ENCODE measurements around the gene MYO5A.

MYO5A gene

DNA sequence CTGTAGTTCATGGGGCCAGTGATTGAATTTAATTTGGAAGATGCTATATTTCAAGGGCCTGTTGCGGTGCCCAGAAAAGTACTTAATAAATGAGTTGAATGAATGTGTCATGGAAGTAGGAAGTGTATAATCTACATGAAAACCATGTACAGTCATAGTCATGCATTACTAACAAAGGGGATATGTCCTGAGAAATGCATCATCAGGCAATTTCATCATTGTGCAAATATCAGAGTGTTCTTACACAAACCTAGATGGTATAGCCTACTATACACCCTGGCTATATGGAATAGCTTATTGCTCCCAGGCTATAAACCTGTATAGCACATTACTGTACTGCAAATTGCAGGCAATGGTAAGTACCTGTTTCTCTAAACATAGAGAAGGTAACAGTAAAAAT is 222.4 kb downstream of the MYO5A start:
- TF ChIP-seq FOXP2 (optimal IDR thresholded peaks at IDR 0.05; ENCODE audit: borderline replicate concordance, extremely low read depth, extremely low read length, insufficient read depth) (no peak), SIN3A (IDR thresholded peaks at IDR 0.05; ENCODE audit: borderline replicate concordance, insufficient read depth, low read length) (no peak), POLR2AphosphoS5 (IDR thresholded peaks at IDR 0.05; ENCODE audit: low read depth, low read length) (no peak), TAF1 (IDR thresholded peaks at IDR 0.05; ENCODE audit: borderline replicate concordance, insufficient read depth, low read length) (no peak)
- TF ChIP-seq, protein P1, sequence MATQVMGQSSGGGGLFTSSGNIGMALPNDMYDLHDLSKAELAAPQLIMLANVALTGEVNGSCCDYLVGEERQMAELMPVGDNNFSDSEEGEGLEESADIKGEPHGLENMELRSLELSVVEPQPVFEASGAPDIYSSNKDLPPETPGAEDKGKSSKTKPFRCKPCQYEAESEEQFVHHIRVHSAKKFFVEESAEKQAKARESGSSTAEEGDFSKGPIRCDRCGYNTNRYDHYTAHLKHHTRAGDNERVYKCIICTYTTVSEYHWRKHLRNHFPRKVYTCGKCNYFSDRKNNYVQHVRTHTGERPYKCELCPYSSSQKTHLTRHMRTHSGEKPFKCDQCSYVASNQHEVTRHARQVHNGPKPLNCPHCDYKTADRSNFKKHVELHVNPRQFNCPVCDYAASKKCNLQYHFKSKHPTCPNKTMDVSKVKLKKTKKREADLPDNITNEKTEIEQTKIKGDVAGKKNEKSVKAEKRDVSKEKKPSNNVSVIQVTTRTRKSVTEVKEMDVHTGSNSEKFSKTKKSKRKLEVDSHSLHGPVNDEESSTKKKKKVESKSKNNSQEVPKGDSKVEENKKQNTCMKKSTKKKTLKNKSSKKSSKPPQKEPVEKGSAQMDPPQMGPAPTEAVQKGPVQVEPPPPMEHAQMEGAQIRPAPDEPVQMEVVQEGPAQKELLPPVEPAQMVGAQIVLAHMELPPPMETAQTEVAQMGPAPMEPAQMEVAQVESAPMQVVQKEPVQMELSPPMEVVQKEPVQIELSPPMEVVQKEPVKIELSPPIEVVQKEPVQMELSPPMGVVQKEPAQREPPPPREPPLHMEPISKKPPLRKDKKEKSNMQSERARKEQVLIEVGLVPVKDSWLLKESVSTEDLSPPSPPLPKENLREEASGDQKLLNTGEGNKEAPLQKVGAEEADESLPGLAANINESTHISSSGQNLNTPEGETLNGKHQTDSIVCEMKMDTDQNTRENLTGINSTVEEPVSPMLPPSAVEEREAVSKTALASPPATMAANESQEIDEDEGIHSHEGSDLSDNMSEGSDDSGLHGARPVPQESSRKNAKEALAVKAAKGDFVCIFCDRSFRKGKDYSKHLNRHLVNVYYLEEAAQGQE (IDR thresholded peaks at IDR 0.05; ENCODE audit: insufficient read depth in 1 of 2, low read depth in 2 of 2, low read length in 2 of 2) = no peak

DNA sequence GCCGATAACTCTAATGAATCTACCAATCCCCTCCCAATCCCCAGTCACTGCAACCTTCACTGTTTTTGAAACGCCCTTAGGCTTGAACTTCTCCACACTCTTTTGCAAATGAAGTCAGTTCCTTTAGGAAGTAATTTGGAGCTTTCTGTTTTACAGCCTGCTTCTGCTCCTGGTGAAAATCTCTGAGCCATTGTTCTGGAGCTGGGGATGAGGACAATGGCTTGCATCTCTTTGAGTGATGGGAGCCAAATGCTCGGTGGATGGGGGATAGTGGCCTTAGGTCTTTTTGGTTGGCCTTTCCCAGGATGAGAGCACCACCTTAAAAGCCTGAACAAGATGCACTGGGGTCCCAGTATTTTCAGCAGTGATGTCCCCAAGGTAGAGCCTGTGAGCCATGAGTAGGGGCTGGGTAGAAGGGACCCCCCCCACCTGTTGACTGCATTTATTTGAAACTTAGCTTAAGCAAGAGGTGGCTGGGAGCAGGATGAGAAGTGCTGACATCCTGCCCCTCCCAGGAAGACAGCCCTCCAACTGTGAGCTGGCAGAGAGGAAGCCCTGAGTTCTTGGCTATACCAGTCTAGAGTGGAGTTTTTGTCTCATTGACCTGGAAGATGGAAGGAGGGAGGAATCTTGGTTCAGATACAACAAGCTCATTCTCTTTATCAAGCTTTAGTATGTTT is 225.4 kb downstream of the MYO5A start:
- no peak for TF ChIP-seq POLR2AphosphoS5 (IDR thresholded peaks at IDR 0.05; ENCODE audit: low read depth, low read length)
- TF ChIP-seq, protein P1 (IDR thresholded peaks at IDR 0.05; ENCODE audit: insufficient read depth in 1 of 2, low read depth in 2 of 2, low read length in 2 of 2) = no peak
- no peak for TF ChIP-seq TAF1 (IDR thresholded peaks at IDR 0.05; ENCODE audit: borderline replicate concordance, insufficient read depth, low read length)
- TF ChIP-seq SIN3A (IDR thresholded peaks at IDR 0.05; ENCODE audit: borderline replicate concordance, insufficient read depth, low read length) = no peak
- TF ChIP-seq FOXP2 (optimal IDR thresholded peaks at IDR 0.05; ENCODE audit: borderline replicate concordance, extremely low read depth, extremely low read length, insufficient read depth) = no peak

DNA sequence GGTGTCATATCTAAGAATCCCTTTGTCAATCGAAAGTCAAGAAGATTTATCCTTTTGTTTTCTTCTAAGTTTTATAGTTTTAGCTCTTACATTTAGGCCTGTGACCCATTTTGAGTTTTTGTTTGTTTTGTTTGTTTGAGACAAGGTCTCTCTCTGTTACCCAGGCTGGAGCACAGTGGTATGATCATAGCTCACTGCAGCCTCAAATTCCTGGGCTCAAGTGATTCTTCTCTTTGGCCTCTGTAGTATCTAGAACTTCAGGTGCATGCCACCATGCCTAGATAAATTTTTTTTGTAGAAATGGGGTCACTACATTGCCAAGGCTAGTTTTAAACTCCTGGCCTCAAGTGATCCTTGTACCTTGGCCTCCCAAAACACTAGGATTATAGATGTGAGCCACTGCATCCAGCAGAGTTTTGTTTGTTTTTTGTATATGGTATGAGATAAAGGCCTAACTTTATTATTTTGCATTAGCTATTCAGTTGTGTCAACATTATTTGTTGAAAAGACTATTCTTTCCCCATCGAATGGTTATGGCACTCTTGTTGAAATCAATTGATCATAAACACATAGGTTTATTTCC is 227.3 kb downstream of the MYO5A start:
- TF ChIP-seq, protein P1 (IDR thresholded peaks at IDR 0.05; ENCODE audit: insufficient read depth in 1 of 2, low read depth in 2 of 2, low read length in 2 of 2) = no peak
- TF ChIP-seq SIN3A (IDR thresholded peaks at IDR 0.05; ENCODE audit: borderline replicate concordance, insufficient read depth, low read length) = no peak
- no peak for TF ChIP-seq POLR2AphosphoS5 (IDR thresholded peaks at IDR 0.05; ENCODE audit: low read depth, low read length)
- TF ChIP-seq FOXP2 (optimal IDR thresholded peaks at IDR 0.05; ENCODE audit: borderline replicate concordance, extremely low read depth, extremely low read length, insufficient read depth) = no peak
- TF ChIP-seq TAF1 (IDR thresholded peaks at IDR 0.05; ENCODE audit: borderline replicate concordance, insufficient read depth, low read length) = no peak

DNA sequence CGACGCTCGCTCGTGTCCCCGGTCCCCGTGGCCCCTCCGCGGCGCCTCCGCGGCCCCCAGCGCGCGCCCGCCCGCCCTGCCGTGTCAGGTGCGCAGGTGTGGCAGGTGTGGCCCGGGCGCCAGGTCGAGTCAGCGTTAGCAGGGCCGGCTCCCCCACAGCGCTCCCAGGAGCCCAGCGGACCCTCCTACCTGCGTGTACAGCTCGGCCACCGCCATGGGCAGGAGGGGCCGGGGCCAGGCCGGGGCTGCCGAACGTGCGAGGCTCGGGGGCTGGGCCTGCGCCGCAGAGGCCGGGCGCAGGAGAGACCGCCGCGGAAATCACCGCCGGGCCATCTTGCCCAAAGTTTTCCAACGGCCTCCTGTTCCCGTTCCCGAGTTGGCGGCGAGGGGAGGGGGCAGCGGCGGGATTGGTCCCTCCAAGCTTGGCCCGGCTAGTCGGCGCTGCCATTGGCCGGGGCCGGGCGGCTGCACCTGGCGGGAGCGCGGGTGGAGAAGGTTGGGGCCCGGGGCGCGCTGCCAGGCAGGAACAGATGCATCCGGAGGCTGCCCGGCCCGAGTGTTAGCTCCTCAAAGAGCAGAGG is 233.2 kb downstream of the MYO5A start, which contains the start of gene MYO5C:
TSS of gene MYO5C (minus strand) at position 384 of the 581 bp plus-strand sequence. CDS start at position 216, 168 bp downstream.
- no peak for TF ChIP-seq FOXP2 (optimal IDR thresholded peaks at IDR 0.05; ENCODE audit: borderline replicate concordance, extremely low read depth, extremely low read length, insufficient read depth)
- no peak for TF ChIP-seq POLR2AphosphoS5 (IDR thresholded peaks at IDR 0.05; ENCODE audit: low read depth, low read length)
- TF ChIP-seq, protein P1 (IDR thresholded peaks at IDR 0.05; ENCODE audit: insufficient read depth in 1 of 2, low read depth in 2 of 2, low read length in 2 of 2) = no peak
- no peak for TF ChIP-seq TAF1 (IDR thresholded peaks at IDR 0.05; ENCODE audit: borderline replicate concordance, insufficient read depth, low read length)
- no peak for TF ChIP-seq SIN3A (IDR thresholded peaks at IDR 0.05; ENCODE audit: borderline replicate concordance, insufficient read depth, low read length)

All from PFSK-1 (cell line).